ENCODE results near the gene L3MBTL4. TPM values are rescaled to one million over a fixed set of nuclear protein-coding genes. Genes with fewer than 3 reads are reported as not detected.

The L3MBTL4 gene
- total RNA-seq, 3 donors from 2014 or later = 4.9 to 13.9 (median 5.4) TPM

GRCh38 chr18:6437937-6438818, 23.5 kb upstream of the L3MBTL4 start:
- intact Hi-C loops (cut with DNase I, micrococcal nuclease) = no loop called here
- no peak for DNase-seq
- H3K4me1 ChIP-seq (ENCODE audit: low read depth) = no peaks in the 10 kb centered on the region
- H3K36me3 ChIP-seq (ENCODE audit: low read depth) = no peaks in the 10 kb centered on the region
- TF ChIP-seq, protein P1, sequence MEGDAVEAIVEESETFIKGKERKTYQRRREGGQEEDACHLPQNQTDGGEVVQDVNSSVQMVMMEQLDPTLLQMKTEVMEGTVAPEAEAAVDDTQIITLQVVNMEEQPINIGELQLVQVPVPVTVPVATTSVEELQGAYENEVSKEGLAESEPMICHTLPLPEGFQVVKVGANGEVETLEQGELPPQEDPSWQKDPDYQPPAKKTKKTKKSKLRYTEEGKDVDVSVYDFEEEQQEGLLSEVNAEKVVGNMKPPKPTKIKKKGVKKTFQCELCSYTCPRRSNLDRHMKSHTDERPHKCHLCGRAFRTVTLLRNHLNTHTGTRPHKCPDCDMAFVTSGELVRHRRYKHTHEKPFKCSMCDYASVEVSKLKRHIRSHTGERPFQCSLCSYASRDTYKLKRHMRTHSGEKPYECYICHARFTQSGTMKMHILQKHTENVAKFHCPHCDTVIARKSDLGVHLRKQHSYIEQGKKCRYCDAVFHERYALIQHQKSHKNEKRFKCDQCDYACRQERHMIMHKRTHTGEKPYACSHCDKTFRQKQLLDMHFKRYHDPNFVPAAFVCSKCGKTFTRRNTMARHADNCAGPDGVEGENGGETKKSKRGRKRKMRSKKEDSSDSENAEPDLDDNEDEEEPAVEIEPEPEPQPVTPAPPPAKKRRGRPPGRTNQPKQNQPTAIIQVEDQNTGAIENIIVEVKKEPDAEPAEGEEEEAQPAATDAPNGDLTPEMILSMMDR (IDR thresholded peaks at IDR 0.05) = no peak
- ATAC-seq = no peak
- H3K4me3 ChIP-seq = no peak overlapping the region
- H3K9me3 ChIP-seq = no peaks in the 10 kb centered on the region

GRCh38 chr18:6435731-6436130, 21.0 kb upstream of the L3MBTL4 start:
- TF ChIP-seq, protein P1 (IDR thresholded peaks at IDR 0.05) = no peak
- no peak for ATAC-seq

GRCh38 chr18:6434987-6435709, 20.4 kb upstream of the L3MBTL4 start:
- TF ChIP-seq, protein P1 (IDR thresholded peaks at IDR 0.05) = no peak
- Histone ChIP-seq H3K4me3 (no peak overlapping the region), H3K4me1 (ENCODE audit: low read depth) (no peaks in the 10 kb centered on the region), H3K36me3 (ENCODE audit: low read depth) (no peaks in the 10 kb centered on the region), H3K9me3 (no peaks in the 10 kb centered on the region)
- ATAC-seq (no peak), DNase-seq (no peak)
- intact Hi-C loops (cut with DNase I, micrococcal nuclease) = no loop called here

More at GRCh38 chr18:6435731-6436130, 21.0 kb upstream of the L3MBTL4 start:
- intact Hi-C loops (cut with DNase I, micrococcal nuclease) = no loop called here
- Histone ChIP-seq H3K9me3 (no peaks in the 10 kb centered on the region), H3K4me1 (ENCODE audit: low read depth) (no peaks in the 10 kb centered on the region), H3K36me3 (ENCODE audit: low read depth) (no peaks in the 10 kb centered on the region), H3K4me3 (no peak overlapping the region)
- no peak for DNase-seq

GRCh38 chr18:6434481-6434880, 19.8 kb upstream of the L3MBTL4 start:
- TF ChIP-seq, protein P1 (IDR thresholded peaks at IDR 0.05) = no peak
- no peak overlapping the region for H3K4me3 ChIP-seq

GRCh38 chr18:6431659-6432318, 17.1 kb upstream of the L3MBTL4 start:
- intact Hi-C loops (cut with DNase I, micrococcal nuclease) = no loop called here
- Histone ChIP-seq H3K36me3 (ENCODE audit: low read depth) (no peaks in the 10 kb centered on the region), H3K4me3 (no peak overlapping the region), H3K9me3 (no peaks in the 10 kb centered on the region), H3K4me1 (ENCODE audit: low read depth) (no peaks in the 10 kb centered on the region)
- DNase-seq (no peak), ATAC-seq (no peak)
- TF ChIP-seq, protein P1 (IDR thresholded peaks at IDR 0.05) = no peak

More at GRCh38 chr18:6434481-6434880, 19.8 kb upstream of the L3MBTL4 start:
- Histone ChIP-seq H3K4me1 (ENCODE audit: low read depth) (no peaks in the 10 kb centered on the region), H3K36me3 (ENCODE audit: low read depth) (no peaks in the 10 kb centered on the region), H3K9me3 (no peaks in the 10 kb centered on the region)
- ATAC-seq (no peak), DNase-seq (no peak)
- intact Hi-C loops (cut with DNase I, micrococcal nuclease) = no loop called here

Data from mucosa of descending colon (tissue), 3 donors.